ENCODE measurements around the gene ADPGK. TPM values are rescaled to one million over a fixed set of nuclear protein-coding genes. Genes with fewer than 3 reads are reported as not detected.

ADPGK gene
- total RNA-seq, 1 donor from 2014 or later, result 99.8 TPM

GRCh38 chr15:72781631-72782030 is 1.9 kb downstream of the ADPGK start:
- H3K9me3 Mint-ChIP-seq, result no peaks in the 10 kb centered on the region
- ATAC-seq (ENCODE audit: low read depth), result no peak
- CTCF ChIA-PET, result interaction anchor here (1.1 kb wide), 1 partner anchor 58 kb away, joined by 3 read pairs; no protein-coding TSS in a partner anchor
- POLR2A ChIA-PET, result interaction anchor here (0.7 to 2.3 kb wide), 2 partner anchors 12 to 95 kb away, joined by 10 to 15 read pairs; partner anchors contain the start of genes BBS4 and HIGD2B
- H3K36me3 Mint-ChIP-seq (ENCODE audit: low read depth), result peaks cover 56% of the 10 kb centered on the region
- H3K27me3 Mint-ChIP-seq, result no peaks in the 10 kb centered on the region
- DNase-seq, result no peak
- intact Hi-C loops (cut with micrococcal nuclease), result loop anchor here (2.0 to 5.0 kb wide), 4 partner anchors 34 to 664 kb away; partner anchors contain the start of genes MYO9A, PARP6 and SENP8
- no peak for TF ChIP-seq CTCF (IDR thresholded peaks at IDR 0.05)
- peaks cover 59% of the 10 kb centered on the region for H3K4me1 Mint-ChIP-seq
- peak overlapping the region; percentile 63 for H3K4me3 Mint-ChIP-seq
- H3K27ac Mint-ChIP-seq, result no peak overlapping the region

GRCh38 chr15:72778796-72779195 is 4.8 kb downstream of the ADPGK start:
- H3K36me3 Mint-ChIP-seq (ENCODE audit: low read depth), result peaks cover 70% of the 10 kb centered on the region
- TF ChIP-seq CTCF (IDR thresholded peaks at IDR 0.05), result no peak
- intact Hi-C loops (cut with micrococcal nuclease), result no loop called here
- ATAC-seq (ENCODE audit: low read depth) (no peak), DNase-seq (no peak)
- no peak overlapping the region for H3K4me3 Mint-ChIP-seq
- ChIA-PET CTCF (no interaction called here), POLR2A (no interaction called here)
- no peak overlapping the region for H3K27ac Mint-ChIP-seq
- no peaks in the 10 kb centered on the region for H3K27me3 Mint-ChIP-seq
- peaks cover 77% of the 10 kb centered on the region for H3K4me1 Mint-ChIP-seq
- H3K9me3 Mint-ChIP-seq, result no peaks in the 10 kb centered on the region

GRCh38 chr15:72774696-72775383 is 8.7 kb downstream of the ADPGK start:
- DNase-seq, result no peak
- Mint-ChIP-seq H3K9me3 (no peaks in the 10 kb centered on the region), H3K4me3 (peak overlapping the region; percentile 53), H3K4me1 (peaks cover 57% of the 10 kb centered on the region), H3K27me3 (no peaks in the 10 kb centered on the region), H3K27ac (peak overlapping the region; percentile 88), H3K36me3 (ENCODE audit: low read depth) (peaks cover 81% of the 10 kb centered on the region)
- ChIA-PET CTCF (no interaction called here), POLR2A (interaction anchor here (0.5 to 1.0 kb wide), 2 partner anchors 9 to 307 kb away, joined by 3 to 4 read pairs; no protein-coding TSS in a partner anchor)
- TF ChIP-seq CTCF (IDR thresholded peaks at IDR 0.05), result no peak
- no peak for ATAC-seq (ENCODE audit: low read depth)
- intact Hi-C loops (cut with micrococcal nuclease), result no loop called here

- DNase-seq (no peak), ATAC-seq (ENCODE audit: low read depth) (no peak)
- peaks cover 10% of the 10 kb centered on the region for H3K9me3 Mint-ChIP-seq
- no peak overlapping the region for H3K4me3 Mint-ChIP-seq
- H3K27ac Mint-ChIP-seq, result no peak overlapping the region
- no peaks in the 10 kb centered on the region for H3K27me3 Mint-ChIP-seq
- intact Hi-C loops (cut with micrococcal nuclease), result no loop called here
- peaks cover 35% of the 10 kb centered on the region for H3K4me1 Mint-ChIP-seq
- POLR2A ChIA-PET, result interaction anchor here (1.7 kb wide), 1 partner anchor 12 kb away, joined by 4 read pairs; the partner anchor contains the start of gene ADPGK
- peaks cover 85% of the 10 kb centered on the region for H3K36me3 Mint-ChIP-seq (ENCODE audit: low read depth)
- CTCF ChIA-PET, result no interaction called here
- TF ChIP-seq CTCF (IDR thresholded peaks at IDR 0.05), result no peak
Measured at GRCh38 chr15:72771329-72771725, 12.2 kb downstream of the ADPGK start.

GRCh38 chr15:72770673-72771328 is 12.8 kb downstream of the ADPGK start:
- ATAC-seq (ENCODE audit: low read depth) (no peak), DNase-seq (no peak)
- CTCF ChIA-PET, result interaction anchor here (1.3 kb wide), 1 partner anchor 49 kb away, joined by 3 read pairs; no protein-coding TSS in a partner anchor
- H3K4me1 Mint-ChIP-seq, result peaks cover 30% of the 10 kb centered on the region
- POLR2A ChIA-PET, result interaction anchor here (1.7 kb wide), 1 partner anchor 12 kb away, joined by 4 read pairs; the partner anchor contains the start of gene ADPGK
- intact Hi-C loops (cut with micrococcal nuclease), result no loop called here
- peaks cover 10% of the 10 kb centered on the region for H3K9me3 Mint-ChIP-seq
- no peak for TF ChIP-seq CTCF (IDR thresholded peaks at IDR 0.05)
- peaks cover 87% of the 10 kb centered on the region for H3K36me3 Mint-ChIP-seq (ENCODE audit: low read depth)
- H3K4me3 Mint-ChIP-seq, result no peak overlapping the region
- no peaks in the 10 kb centered on the region for H3K27me3 Mint-ChIP-seq
- no peak overlapping the region for H3K27ac Mint-ChIP-seq

All from activated B cell treated with CpG ODN at 0.5 μM for 24 hours (primary cell).